GM12872 (cell line): ENCODE data around the gene TRAPPC2L.
A peak's percentile ranks its signal among the peaks of the same experiment; 100 is the strongest.

Experiments used
- TF ChIP-seq, protein P1 (sequence below): IDR thresholded peaks from 3 replicates; pipeline ENCODE4 v1.5.1; 2011; ENCODE audit warnings: low read depth, mild to moderate bottlenecking, low read length, moderate library complexity; ENCODE audit not compliant: insufficient read depth

Gene TRAPPC2L

DNA sequence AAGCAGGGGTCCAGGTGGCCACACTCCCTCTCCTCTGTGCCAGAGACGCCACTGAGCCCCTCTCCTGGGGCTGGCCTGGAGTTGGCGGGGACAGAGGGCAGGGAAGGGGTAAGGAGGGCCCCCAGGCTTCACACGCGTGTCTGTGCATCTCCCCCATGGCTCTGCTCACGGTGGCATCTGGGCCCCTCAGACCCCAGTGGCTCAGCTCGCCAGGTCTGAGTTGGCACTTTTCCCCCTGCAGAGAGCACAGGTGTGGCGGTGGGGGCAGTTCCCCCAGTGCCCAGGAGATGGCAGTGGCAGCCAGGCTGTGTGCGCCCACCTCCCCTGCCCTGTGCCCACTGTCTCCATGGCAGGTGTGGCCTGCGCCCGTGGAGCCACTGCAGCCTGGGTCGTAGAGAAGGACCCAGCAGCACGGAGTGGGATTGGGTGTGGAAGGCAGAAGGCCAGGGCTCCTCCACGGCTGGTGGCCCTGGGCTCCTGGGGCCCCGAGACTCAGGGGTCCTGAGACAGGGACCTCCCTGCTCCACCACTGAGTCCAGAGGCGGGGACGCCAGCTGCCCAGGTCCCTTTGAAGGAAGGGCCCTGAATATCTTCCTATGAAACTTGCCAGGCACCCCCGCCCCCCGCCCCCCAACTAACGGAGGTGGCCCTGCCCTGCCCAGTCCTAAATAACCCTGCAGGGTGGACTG, 40.9 kb upstream of the TRAPPC2L start:
- TF ChIP-seq, protein P1, sequence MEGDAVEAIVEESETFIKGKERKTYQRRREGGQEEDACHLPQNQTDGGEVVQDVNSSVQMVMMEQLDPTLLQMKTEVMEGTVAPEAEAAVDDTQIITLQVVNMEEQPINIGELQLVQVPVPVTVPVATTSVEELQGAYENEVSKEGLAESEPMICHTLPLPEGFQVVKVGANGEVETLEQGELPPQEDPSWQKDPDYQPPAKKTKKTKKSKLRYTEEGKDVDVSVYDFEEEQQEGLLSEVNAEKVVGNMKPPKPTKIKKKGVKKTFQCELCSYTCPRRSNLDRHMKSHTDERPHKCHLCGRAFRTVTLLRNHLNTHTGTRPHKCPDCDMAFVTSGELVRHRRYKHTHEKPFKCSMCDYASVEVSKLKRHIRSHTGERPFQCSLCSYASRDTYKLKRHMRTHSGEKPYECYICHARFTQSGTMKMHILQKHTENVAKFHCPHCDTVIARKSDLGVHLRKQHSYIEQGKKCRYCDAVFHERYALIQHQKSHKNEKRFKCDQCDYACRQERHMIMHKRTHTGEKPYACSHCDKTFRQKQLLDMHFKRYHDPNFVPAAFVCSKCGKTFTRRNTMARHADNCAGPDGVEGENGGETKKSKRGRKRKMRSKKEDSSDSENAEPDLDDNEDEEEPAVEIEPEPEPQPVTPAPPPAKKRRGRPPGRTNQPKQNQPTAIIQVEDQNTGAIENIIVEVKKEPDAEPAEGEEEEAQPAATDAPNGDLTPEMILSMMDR, result peak; percentile 92

DNA sequence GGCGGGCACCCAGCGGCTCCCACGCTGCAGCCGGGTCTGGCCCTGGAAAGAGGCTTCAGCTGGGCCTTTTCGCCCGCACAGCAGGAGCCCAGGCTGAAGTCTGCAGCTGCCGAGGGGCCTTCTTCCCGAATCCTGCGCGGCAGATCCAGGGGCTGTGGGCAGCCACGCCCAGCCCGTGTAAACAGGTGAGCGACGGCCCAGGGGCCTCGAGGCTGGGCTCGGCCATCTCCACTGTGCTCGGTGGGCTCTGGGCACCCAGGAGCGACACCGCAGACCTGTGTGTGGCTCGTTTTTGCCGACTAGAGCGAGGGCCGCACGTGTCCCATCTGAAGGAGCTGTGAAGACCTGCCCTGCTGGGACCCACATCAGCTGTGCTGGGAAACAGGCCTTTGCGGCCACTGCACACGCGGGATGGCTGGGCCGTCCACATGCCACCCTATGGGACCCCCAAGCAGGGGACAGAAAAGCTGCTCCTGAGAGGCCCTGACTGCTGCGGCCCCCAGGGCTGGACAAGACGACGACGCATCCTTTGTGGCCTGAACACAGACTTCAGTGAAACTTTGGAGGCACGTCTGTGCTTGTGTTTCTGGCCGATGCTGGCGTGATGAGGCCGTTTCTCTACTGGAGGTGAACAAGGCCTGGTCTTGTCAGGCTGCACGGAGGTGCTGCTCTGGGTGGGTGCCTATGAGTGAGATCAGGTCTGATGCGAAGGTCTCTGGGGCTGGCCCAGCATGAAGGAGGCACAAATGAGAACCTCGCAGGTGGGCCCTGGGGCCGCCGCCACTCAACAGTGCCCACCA, 40.0 kb upstream of the TRAPPC2L start:
- TF ChIP-seq, protein P1, result no peak

DNA sequence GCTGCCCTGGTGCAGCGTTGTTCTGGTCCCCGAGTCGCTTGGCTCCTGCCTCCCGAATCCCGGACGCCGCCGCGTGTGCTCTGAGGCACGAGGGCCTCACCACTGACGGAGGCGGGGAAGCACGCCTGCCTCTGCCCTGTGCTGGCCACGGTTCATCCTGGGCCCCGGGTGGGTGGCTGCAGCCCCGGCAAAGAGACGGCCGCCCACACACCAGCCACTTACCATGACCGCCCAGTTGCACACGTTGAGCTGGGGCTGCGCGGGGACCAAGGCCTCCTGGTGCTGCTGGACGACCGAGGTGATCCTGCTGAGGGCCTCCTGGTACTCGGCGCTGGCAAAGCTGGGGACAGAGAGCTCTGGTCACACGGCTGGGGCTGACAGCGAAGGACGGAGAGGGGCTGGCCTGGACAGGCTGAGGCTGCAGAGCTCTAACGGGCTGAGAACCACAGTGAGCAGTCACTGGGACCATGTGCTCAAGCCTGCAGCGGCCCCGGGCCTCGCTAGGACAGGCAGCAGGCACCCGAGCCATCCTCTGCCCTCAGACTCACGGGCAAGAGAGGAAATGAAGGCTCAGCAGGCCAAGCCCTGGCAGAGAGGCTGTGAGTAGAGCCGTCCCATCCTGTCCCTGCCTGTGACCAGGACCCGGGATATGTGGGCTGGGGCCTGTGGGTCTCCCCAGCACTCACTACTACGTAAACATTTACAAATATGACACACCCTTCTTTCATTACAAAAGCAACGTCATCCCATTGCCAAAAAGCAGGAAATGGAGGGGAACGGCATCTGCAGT, 38.9 kb upstream of the TRAPPC2L start:
- TF ChIP-seq, protein P1, result no peak

DNA sequence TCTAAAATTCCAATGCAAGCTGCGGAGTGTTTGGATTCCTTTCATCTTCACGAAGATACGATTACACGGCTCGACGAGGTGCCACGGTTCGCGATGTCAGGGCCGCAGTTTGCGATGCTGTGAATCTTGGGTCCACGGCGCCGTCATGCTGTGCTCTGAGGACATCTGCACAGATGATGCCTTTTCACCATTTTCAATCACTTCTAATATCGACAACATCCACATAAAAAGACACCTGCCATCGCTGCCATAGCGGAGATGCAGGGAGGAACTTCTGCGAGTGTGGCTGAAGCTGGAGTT, 38.4 kb upstream of the TRAPPC2L start:
- TF ChIP-seq, protein P1, result no peak

DNA sequence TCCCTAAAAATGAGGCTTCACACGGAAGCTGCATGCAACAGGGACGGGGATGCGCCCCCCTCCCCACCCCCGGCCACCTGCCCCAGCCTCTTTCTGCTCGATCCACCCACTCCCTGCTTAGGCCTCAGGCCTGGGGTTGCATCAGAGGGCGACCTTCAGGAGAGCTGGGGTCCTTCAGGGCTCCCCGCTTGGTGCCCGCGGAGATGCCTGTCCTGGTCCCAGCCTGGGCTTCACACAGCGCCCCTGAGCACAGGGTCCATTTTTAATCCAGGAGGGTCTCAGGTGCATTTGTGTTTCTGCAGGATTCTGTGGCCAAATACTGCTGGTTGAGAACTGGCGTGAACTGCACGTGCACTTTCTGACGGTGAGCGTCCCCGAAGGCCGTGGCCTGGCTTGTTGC, 37.8 kb upstream of the TRAPPC2L start:
- TF ChIP-seq, protein P1, result no peak

DNA sequence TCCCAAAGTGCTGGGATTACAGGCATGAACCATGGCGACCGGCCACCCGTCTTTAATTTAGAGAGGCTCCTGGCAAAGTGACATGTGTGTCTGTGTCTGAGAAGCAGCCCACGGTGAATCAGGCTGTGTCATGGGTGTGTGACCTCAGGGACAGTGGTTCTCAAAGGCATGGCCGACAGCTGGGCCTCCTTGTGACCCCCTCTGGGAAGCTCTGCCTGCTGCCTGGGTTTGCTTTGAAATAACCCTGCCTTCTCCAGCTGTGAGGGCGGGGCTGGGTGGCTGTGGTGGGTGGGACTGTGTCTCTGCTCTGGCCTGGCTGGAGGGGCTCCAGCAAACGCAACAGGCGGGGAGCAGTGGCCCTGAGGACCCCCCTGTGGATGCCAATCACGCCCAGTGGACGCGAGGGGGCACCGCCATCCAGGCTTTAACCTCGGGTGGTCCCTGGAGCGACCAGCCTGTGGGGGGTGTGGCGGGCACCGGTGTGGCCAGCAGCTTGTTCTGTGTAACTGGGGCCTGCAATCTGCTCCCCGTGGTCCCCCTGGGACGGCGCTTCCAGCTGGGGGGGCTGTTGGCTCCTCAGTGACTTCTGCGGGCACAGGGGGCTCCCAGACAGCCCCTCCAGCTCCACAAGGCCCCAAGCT, 36.4 kb upstream of the TRAPPC2L start:
- TF ChIP-seq, protein P1, result no peak
